Limb (tissue), 2 donors: Measurements from ENCODE around the gene SLC5A8.

Experiments used
- DNase-seq, 2 donors: peaks; one replicate each; pipeline ENCODE4 v3.0.0-alpha.2; 2016; ENCODE audit errors: extremely low spot score in 2 of 2

SLC5A8 gene

GRCh38 chr12:101209319-101210302 is at the start of gene SLC5A8:
SLC5A8 (minus strand) TSS chr12:101210238; CDS start chr12:101209848, 390 bp downstream.
- peak in 1 of 2 donors; percentile 38 for DNase-seq

GRCh38 chr12:101257357-101257756 is 47.3 kb upstream of the SLC5A8 start:
- no peak for DNase-seq

- no peak for DNase-seq
Measured at GRCh38 chr12:101256266-101256665, 46.2 kb upstream of the SLC5A8 start.

- no peak for DNase-seq
Measured at GRCh38 chr12:101243616-101244015, 33.6 kb upstream of the SLC5A8 start.

GRCh38 chr12:101243074-101243473 is 33.0 kb upstream of the SLC5A8 start:
- no peak for DNase-seq

- DNase-seq = no peak
Measured at GRCh38 chr12:101238800-101239329, 28.8 kb upstream of the SLC5A8 start.

- no peak for DNase-seq
Measured at GRCh38 chr12:101238306-101238705, 28.3 kb upstream of the SLC5A8 start.

- DNase-seq = no peak
Measured at GRCh38 chr12:101235686-101236085, 25.6 kb upstream of the SLC5A8 start.

GRCh38 chr12:101231636-101232035 is 21.6 kb upstream of the SLC5A8 start:
- DNase-seq = no peak

GRCh38 chr12:101230547-101230946 is 20.5 kb upstream of the SLC5A8 start:
- no peak for DNase-seq

- no peak for DNase-seq
Measured at GRCh38 chr12:101229841-101230241, 19.8 kb upstream of the SLC5A8 start.

GRCh38 chr12:101221301-101221700 is 11.3 kb upstream of the SLC5A8 start:
- no peak for DNase-seq

- no peak for DNase-seq
Measured at GRCh38 chr12:101216810-101217209, 6.8 kb upstream of the SLC5A8 start.

GRCh38 chr12:101207086-101207780 is 2.8 kb downstream of the SLC5A8 start:
- no peak for DNase-seq

GRCh38 chr12:101204602-101205304 is 5.3 kb downstream of the SLC5A8 start:
- DNase-seq = no peak

GRCh38 chr12:101200824-101201223 is 9.2 kb downstream of the SLC5A8 start:
- DNase-seq = no peak

GRCh38 chr12:101200145-101200544 is 9.9 kb downstream of the SLC5A8 start:
- DNase-seq = no peak

- DNase-seq = no peak
Measured at GRCh38 chr12:101186291-101186690, 23.7 kb downstream of the SLC5A8 start.

GRCh38 chr12:101181776-101182175 is 28.3 kb downstream of the SLC5A8 start:
- no peak for DNase-seq

GRCh38 chr12:101174541-101174940 is 35.5 kb downstream of the SLC5A8 start:
- no peak for DNase-seq

- DNase-seq = no peak
Measured at GRCh38 chr12:101173197-101173749, 36.8 kb downstream of the SLC5A8 start.
